Upper lobe of left lung (tissue), 4 donors: ENCODE results near the gene GATA6.

ENCODE experiments used
- EP300 ChIP-seq, 4 donors: sonication (generic); formaldehyde crosslinking; IDR thresholded peaks; one replicate each; pipeline ENCODE4 v1.5.1; 2017; ENCODE audit warnings: antibody characterized with exemption in 4 of 4, control low read depth in 2 of 4
- POLR2A ChIP-seq, 4 donors: fragments of 450-650 bp; IDR thresholded peaks; one replicate each; pipeline ENCODE4 v1.5.1; 2016 to 2017; ENCODE audit warnings: antibody characterized with exemption in 4 of 4, mild to moderate bottlenecking in 2 of 4
- POLR2AphosphoS5 ChIP-seq, 2 donors: sonication (generic); formaldehyde crosslinking; IDR thresholded peaks; one replicate each; pipeline ENCODE4 v1.5.1; 2017; ENCODE audit warnings: antibody characterized with exemption in 2 of 2
- TF ChIP-seq, protein P1 (sequence below), 6 experiments: fragments of 450-650 bp in 4 of 6; fragments of 200-600 bp in 2 of 6; sonication (generic) in 2 of 6; IDR thresholded peaks; one replicate each; pipeline ENCODE4 v1.5.1; 2016 to 2019; ENCODE audit warnings: antibody characterized with exemption in 6 of 6

DNA sequence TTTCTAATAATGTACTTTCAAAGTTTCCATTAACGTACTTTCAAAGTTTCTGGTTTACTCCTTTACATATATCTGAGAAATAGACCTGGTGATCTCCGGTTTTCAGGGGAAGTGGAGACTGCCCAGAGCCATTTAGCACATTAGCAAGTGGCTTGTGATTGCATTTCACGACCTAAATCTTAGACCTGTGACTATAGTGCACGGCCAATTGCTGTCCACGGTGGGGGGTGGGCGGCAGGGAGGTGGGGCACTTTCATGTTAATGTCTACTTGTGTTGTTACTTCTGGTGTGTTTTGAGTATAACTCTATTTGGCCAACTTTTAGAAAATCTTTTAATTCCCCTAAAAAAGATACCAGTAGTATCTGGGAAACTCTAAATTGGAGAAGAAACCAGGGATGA is 11.3 kb downstream of the GATA6 start:
- TF ChIP-seq POLR2A (IDR thresholded peaks at IDR 0.05), result no peak
- TF ChIP-seq, protein P1, sequence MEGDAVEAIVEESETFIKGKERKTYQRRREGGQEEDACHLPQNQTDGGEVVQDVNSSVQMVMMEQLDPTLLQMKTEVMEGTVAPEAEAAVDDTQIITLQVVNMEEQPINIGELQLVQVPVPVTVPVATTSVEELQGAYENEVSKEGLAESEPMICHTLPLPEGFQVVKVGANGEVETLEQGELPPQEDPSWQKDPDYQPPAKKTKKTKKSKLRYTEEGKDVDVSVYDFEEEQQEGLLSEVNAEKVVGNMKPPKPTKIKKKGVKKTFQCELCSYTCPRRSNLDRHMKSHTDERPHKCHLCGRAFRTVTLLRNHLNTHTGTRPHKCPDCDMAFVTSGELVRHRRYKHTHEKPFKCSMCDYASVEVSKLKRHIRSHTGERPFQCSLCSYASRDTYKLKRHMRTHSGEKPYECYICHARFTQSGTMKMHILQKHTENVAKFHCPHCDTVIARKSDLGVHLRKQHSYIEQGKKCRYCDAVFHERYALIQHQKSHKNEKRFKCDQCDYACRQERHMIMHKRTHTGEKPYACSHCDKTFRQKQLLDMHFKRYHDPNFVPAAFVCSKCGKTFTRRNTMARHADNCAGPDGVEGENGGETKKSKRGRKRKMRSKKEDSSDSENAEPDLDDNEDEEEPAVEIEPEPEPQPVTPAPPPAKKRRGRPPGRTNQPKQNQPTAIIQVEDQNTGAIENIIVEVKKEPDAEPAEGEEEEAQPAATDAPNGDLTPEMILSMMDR (IDR thresholded peaks at IDR 0.05), result no peak
- no peak for TF ChIP-seq POLR2AphosphoS5 (IDR thresholded peaks at IDR 0.05)
- TF ChIP-seq EP300 (IDR thresholded peaks at IDR 0.05), result no peak
